ENCODE results near the gene OR13A1. TPM values are rescaled to one million over a fixed set of nuclear protein-coding genes. Genes with fewer than 3 reads are reported as not detected.

The OR13A1 gene
- polyA plus RNA-seq, 1 of the 3 experiments (the other 2 are of a cell fraction): not detected

- Histone ChIP-seq H3K9me3 (no peaks in the 10 kb centered on the region), H3K36me3 (replicated peaks in 1 of 2; ENCODE audit: control insufficient read depth in 1 of 2, insufficient read depth in 2 of 2, low read length in 1 of 2) (no peaks in the 10 kb centered on the region), H3K9ac (no peak overlapping the region), H3F3A (replicated peaks; ENCODE audit: insufficient read depth) (no peaks in the 10 kb centered on the region), H3K27me3 (ENCODE audit: insufficient read depth) (no peaks in the 10 kb centered on the region), H3K27ac (ENCODE audit: low read depth in 2 of 2, low read length in 1 of 2) (no peak overlapping the region), H3K4me2 (no peak overlapping the region), H3K4me3 (ENCODE audit: low read depth in 2 of 2, low read length in 1 of 2) (no peak overlapping the region), H4K20me1 (ENCODE audit: insufficient read depth) (no peaks in the 10 kb centered on the region), H3K9me2 (no peaks in the 10 kb centered on the region), H3K4me1 (ENCODE audit: control insufficient read depth in 1 of 2, insufficient read depth in 2 of 2, low read depth in 1 of 2, low read length in 1 of 2) (no peaks in the 10 kb centered on the region), H2AFZ (ENCODE audit: low read depth) (no peak overlapping the region), H3K79me2 (ENCODE audit: insufficient read depth) (no peaks in the 10 kb centered on the region)
- POLR2A ChIA-PET: no interaction called here
- CTCF ChIA-PET: no interaction called here
- 12% methylated on average over 2 of the region's 2 CpGs for WGBS (ENCODE audit: low lambda C conversion rate)
- DNase-seq: no peak
- no peak for TF ChIP-seq SIN3A (IDR thresholded peaks at IDR 0.05; ENCODE audit: borderline replicate concordance, low read depth, low read length)
Measured at GRCh38 chr10:45319702-45320101, 4.3 kb upstream of the OR13A1 start.

DNA sequence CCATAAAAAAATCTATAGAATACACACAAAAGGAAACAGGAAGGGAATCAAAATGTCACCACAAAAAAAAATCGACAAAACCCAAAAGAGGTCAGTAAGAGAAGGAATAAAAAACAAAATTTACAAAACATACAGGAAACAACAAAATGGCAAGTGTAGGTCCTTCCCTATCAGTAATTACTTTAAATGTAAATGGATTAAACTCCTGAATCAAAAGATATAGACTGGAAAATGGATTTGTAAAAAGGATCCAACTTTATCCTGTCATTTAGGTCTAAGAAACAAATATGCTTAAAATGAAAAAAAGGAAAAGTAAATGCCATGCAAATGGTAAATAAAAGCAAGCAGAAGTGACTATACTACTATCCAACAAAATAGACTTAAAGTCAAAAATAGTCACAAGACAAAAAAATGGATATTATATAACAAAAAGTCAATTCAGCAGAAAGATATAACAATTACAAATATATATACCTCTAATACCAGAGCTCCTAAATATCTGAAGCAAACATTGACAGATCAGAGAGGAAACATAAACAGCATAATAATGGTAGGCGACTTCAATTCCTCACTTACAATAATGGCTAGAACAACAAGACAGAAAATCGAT, 2.0 kb downstream of the OR13A1 start:
- Histone ChIP-seq H3K27ac (ENCODE audit: low read depth in 2 of 2, low read length in 1 of 2) (no peak overlapping the region), H3K4me2 (no peak overlapping the region), H4K20me1 (ENCODE audit: insufficient read depth) (no peaks in the 10 kb centered on the region), H3K36me3 (replicated peaks in 1 of 2; ENCODE audit: control insufficient read depth in 1 of 2, insufficient read depth in 2 of 2, low read length in 1 of 2) (no peaks in the 10 kb centered on the region), H3K4me3 (ENCODE audit: low read depth in 2 of 2, low read length in 1 of 2) (no peak overlapping the region), H3K9me3 (no peaks in the 10 kb centered on the region), H3K9ac (no peak overlapping the region), H3K79me2 (ENCODE audit: insufficient read depth) (no peaks in the 10 kb centered on the region), H2AFZ (ENCODE audit: low read depth) (no peak overlapping the region), H3K4me1 (ENCODE audit: control insufficient read depth in 1 of 2, insufficient read depth in 2 of 2, low read depth in 1 of 2, low read length in 1 of 2) (no peaks in the 10 kb centered on the region), H3K27me3 (ENCODE audit: insufficient read depth) (no peaks in the 10 kb centered on the region), H3F3A (replicated peaks; ENCODE audit: insufficient read depth) (no peaks in the 10 kb centered on the region), H3K9me2 (no peaks in the 10 kb centered on the region)
- WGBS (ENCODE audit: low lambda C conversion rate): 2% methylated on average over 3 of the region's 3 CpGs
- TF ChIP-seq RCOR1 (IDR thresholded peaks at IDR 0.05; ENCODE audit: low read length) (no peak), SMC3 (IDR thresholded peaks at IDR 0.05; ENCODE audit: low read depth, low read length) (no peak), TAF1 (IDR thresholded peaks at IDR 0.05; ENCODE audit: borderline replicate concordance, low read depth, low read length) (no peak), RXRA (IDR thresholded peaks at IDR 0.05; ENCODE audit: borderline replicate concordance, low read depth) (no peak), ZBTB33 (IDR thresholded peaks at IDR 0.05; ENCODE audit: borderline replicate concordance, low read depth) (no peak), NFIC (IDR thresholded peaks at IDR 0.05; ENCODE audit: borderline replicate concordance) (no peak), USF2 (IDR thresholded peaks at IDR 0.05; ENCODE audit: borderline replicate concordance, low read depth, low read length) (no peak), MAX (IDR thresholded peaks at IDR 0.05; ENCODE audit: low read depth) (no peak), GATA2 (CRISPR knock-in tag; IDR thresholded peaks at IDR 0.05) (no peak), EZH2phosphoT487 (IDR thresholded peaks at IDR 0.05; ENCODE audit: borderline replicate concordance, low read depth) (no peak), MXI1 (IDR thresholded peaks at IDR 0.05; ENCODE audit: low read depth, low read length) (no peak), SIN3A (IDR thresholded peaks at IDR 0.05; ENCODE audit: borderline replicate concordance, low read depth, low read length) (no peak), ELF1 (IDR thresholded peaks at IDR 0.05) (no peak), EP300 (IDR thresholded peaks at IDR 0.05; ENCODE audit: borderline replicate concordance in 1 of 2, low read depth in 1 of 2, low read length in 1 of 2) (no peak), YY1 (IDR thresholded peaks at IDR 0.05; ENCODE audit: low read depth) (no peak), TEAD4 (IDR thresholded peaks at IDR 0.05; ENCODE audit: borderline replicate concordance, insufficient read depth) (no peak), RAD21 (IDR thresholded peaks at IDR 0.05; ENCODE audit: low read length) (no peak), NRF1 (IDR thresholded peaks at IDR 0.05; ENCODE audit: low read depth, low read length) (no peak)
- TF ChIP-seq, protein P1, sequence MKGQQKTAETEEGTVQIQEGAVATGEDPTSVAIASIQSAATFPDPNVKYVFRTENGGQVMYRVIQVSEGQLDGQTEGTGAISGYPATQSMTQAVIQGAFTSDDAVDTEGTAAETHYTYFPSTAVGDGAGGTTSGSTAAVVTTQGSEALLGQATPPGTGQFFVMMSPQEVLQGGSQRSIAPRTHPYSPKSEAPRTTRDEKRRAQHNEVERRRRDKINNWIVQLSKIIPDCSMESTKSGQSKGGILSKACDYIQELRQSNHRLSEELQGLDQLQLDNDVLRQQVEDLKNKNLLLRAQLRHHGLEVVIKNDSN (IDR thresholded peaks at IDR 0.05; ENCODE audit: borderline replicate concordance, low read depth): no peak
- TF ChIP-seq, protein P2, sequence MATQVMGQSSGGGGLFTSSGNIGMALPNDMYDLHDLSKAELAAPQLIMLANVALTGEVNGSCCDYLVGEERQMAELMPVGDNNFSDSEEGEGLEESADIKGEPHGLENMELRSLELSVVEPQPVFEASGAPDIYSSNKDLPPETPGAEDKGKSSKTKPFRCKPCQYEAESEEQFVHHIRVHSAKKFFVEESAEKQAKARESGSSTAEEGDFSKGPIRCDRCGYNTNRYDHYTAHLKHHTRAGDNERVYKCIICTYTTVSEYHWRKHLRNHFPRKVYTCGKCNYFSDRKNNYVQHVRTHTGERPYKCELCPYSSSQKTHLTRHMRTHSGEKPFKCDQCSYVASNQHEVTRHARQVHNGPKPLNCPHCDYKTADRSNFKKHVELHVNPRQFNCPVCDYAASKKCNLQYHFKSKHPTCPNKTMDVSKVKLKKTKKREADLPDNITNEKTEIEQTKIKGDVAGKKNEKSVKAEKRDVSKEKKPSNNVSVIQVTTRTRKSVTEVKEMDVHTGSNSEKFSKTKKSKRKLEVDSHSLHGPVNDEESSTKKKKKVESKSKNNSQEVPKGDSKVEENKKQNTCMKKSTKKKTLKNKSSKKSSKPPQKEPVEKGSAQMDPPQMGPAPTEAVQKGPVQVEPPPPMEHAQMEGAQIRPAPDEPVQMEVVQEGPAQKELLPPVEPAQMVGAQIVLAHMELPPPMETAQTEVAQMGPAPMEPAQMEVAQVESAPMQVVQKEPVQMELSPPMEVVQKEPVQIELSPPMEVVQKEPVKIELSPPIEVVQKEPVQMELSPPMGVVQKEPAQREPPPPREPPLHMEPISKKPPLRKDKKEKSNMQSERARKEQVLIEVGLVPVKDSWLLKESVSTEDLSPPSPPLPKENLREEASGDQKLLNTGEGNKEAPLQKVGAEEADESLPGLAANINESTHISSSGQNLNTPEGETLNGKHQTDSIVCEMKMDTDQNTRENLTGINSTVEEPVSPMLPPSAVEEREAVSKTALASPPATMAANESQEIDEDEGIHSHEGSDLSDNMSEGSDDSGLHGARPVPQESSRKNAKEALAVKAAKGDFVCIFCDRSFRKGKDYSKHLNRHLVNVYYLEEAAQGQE (IDR thresholded peaks at IDR 0.05; ENCODE audit: low read depth, low read length): no peak
- ChIA-PET POLR2A (no interaction called here), CTCF (interaction anchor here (1.2 to 1.7 kb wide), 2 partner anchors 11 kb away, joined by 3 read pairs; no protein-coding TSS in a partner anchor)
- no peak for DNase-seq

All from SK-N-SH (cell line).